ENCODE measurements around the gene DGAT2.
"Not testable (repeated sequence)": the region's sequence is repeated elsewhere in the genome, so short reads cannot be mapped to it uniquely, and the experiment has no call there.

DGAT2 gene

DNA sequence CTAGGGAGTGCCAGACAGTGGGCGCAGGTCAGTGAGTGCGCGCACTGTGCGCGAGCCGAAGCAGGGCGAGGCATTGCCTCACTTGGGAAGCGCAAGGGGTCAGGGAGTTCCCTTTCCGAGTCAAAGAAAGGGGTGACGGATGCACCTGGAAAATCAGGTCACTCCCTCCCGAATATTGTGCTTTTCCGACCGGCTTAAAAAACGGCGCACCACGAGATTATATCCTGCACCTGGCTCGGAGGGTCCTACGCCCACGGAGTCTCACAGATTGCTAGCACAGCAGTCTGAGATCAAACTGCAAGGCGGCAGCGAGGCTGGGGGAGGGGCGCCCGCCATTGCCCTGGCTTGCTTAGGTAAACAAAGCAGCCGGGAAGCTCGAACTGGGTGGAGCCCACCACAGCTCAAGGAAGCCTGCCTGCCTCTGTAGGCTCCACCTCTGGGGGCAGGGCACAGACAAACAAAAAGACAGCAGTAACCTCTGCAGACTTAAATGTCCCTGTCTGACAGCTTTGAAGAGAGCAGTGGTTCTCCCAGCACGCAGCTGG lies 19.8 kb upstream of the DGAT2 start:
- H3K4me3 ChIP-seq (ENCODE audit: low read depth, low read length); DNase-seq (ENCODE audit: low read depth): not testable (repeated sequence)

DNA sequence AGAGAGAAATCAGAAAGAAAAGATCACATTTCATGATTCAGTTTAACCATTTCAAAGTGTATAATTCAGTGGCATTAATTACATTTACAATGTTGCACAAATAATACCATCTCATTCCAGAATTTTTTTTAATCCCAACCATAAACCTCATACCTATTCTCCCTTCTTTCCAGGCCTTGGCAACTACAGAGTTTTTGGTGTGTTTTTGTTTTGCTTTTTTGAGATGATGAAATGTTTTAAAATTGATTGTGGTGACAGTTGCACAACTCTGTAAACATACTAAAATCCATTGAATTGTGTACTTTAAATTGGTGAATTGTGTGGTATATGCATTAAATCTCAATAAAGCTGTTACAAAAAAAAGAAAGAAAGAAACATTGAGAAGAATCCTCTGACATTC lies 13.6 kb upstream of the DGAT2 start:
- not testable (repeated sequence) for DNase-seq (ENCODE audit: low read depth)

DNA sequence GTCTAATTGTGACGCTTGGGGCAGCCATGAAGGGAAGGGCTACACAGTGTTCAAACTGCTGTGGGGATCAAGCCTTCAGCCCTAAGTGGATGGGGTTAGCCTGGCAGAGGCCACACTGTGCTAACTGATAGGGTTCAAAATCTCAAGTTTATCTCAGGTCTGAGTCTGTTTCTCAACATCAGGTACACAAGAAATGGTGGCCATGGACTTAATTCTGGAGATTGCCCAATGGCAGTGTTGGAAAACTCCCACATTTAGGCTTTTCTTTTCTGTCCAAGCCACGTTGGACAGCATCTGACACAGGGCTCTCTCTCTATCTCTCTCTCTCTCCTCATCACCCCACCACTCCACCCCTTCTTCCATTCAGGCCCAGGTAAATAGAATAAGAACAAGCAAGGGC lies 10.9 kb upstream of the DGAT2 start:
- no peak for DNase-seq (ENCODE audit: low read depth)

More for the DNA sequence above, 13.6 kb upstream of the DGAT2 start:
- H3K4me3 ChIP-seq (ENCODE audit: low read depth, low read length): not testable (repeated sequence)

GRCh38 chr11:75759832-75760231 lies 8.7 kb upstream of the DGAT2 start:
- DNase-seq (ENCODE audit: low read depth): no peak
- H3K4me3 ChIP-seq (ENCODE audit: low read depth, low read length): no peak overlapping the region

More for the DNA sequence above, 10.9 kb upstream of the DGAT2 start:
- H3K4me3 ChIP-seq (ENCODE audit: low read depth, low read length): no peak overlapping the region

- no peak for DNase-seq (ENCODE audit: low read depth)
Measured at GRCh38 chr11:75760243-75760642, 8.3 kb upstream of the DGAT2 start.

GRCh38 chr11:75760710-75761493 lies 7.7 kb upstream of the DGAT2 start:
- DNase-seq (ENCODE audit: low read depth): peak; percentile 69
- H3K4me3 ChIP-seq (ENCODE audit: low read depth, low read length): no peak overlapping the region

More at GRCh38 chr11:75760243-75760642, 8.3 kb upstream of the DGAT2 start:
- H3K4me3 ChIP-seq (ENCODE audit: low read depth, low read length): no peak overlapping the region

DNA sequence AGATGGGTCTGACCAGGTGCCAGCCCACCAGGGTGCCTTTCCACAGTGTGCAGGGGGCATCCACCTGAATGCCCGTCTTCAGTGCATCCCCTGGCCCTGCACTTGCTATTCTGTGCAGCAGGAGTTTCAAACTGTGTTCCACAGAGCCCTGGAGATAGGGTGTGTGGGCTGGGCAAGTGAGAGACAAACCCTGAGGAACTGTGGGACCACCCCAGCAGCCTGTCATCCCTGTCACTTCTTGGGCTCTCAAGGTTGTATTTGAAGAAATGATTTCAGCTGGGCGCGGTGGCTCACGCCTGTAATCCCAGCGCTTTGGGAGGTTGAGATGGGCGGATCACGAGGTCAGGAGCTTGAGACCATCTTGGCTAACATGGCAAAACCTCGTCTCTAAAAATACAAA lies 6.4 kb upstream of the DGAT2 start:
- no peak overlapping the region for H3K4me3 ChIP-seq (ENCODE audit: low read depth, low read length)
- DNase-seq (ENCODE audit: low read depth): no peak

DNA sequence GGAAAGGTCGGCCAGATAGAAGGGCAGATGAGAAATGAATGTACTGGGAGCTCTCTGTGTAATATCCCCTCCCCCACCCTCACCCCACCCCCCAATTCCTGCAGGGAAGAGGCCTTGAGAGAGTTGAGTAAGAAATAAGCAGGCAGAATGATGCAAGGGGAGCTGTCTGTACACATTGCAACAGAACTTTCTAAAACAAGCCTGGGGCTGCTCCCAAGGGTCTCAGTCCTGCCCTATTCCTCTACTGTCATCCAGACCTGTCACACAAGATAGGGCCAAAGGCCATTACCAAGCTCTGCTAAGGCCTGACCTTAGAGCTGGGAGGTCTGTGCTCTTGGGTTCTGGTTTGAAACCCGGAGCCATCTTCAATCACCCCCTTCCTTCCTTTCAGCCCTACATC lies 5.7 kb upstream of the DGAT2 start:
- peak; percentile 71 for DNase-seq (ENCODE audit: low read depth)
- no peak overlapping the region for H3K4me3 ChIP-seq (ENCODE audit: low read depth, low read length)

DNA sequence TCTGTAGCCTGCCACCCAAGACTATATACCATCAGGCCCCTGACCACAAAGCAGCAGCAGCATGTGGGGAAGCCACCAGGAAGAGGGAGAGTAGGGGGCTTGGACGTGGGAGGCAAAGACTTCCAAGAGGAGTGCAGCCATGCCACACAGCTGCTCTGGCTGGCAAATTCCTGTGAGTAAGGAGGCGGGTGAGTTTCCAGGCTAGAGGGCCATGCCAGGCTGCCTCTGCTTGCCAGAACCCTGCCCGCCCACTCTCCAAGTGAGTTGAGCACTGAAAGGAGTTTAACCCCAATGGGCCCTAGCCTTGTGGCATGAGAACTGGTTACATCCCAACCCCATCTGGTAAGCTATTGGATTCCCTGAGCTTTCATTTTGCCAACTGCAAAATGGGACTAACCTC lies 4.7 kb upstream of the DGAT2 start:
- no peak overlapping the region for H3K4me3 ChIP-seq (ENCODE audit: low read depth, low read length)
- DNase-seq (ENCODE audit: low read depth): no peak

GRCh38 chr11:75765116-75765515 lies 3.5 kb upstream of the DGAT2 start:
- no peak for DNase-seq (ENCODE audit: low read depth)

DNA sequence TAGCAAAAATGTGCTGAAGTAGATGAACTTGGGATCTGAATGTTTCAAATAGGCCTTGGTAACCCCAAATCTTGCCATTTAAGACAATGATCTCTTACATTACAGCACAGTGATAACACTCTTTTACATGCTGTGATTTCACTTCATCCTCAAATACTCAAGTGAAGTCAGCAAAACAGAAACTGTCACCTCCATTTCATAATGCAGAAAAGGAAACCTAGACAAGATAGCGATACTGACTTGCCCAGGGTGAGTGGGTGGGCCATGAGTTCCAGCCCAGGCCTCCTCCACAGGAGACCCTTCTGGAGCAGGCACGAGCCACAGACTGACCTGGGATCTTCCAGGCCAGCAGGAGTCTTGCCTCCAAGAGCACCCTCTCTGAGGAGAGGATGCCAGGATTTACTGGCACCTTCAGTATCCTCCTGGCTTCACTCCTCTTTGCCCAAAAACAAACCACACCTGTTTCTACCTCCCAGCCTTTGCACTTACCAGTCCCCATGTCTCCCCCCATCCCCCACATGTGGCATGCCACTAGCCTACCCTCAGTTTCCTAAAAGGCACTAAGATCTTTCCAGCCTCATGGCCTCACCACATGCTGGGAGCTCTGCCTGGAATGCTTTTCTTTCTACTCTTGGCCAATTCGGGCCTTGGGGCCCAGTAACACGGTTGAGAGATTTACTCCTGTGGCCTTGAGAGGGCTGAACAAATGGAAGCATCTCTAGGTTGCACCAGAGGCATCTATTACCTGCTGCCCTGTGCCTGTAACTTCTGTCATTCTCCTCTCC lies 1.9 kb upstream of the DGAT2 start:
- no peak overlapping the region for H3K4me3 ChIP-seq (ENCODE audit: low read depth, low read length)
- DNase-seq (ENCODE audit: low read depth): no peak

More at GRCh38 chr11:75765116-75765515, 3.5 kb upstream of the DGAT2 start:
- H3K4me3 ChIP-seq (ENCODE audit: low read depth, low read length): no peak overlapping the region

GRCh38 chr11:75767228-75767572 lies 1.4 kb upstream of the DGAT2 start:
- DNase-seq (ENCODE audit: low read depth): no peak
- no peak overlapping the region for H3K4me3 ChIP-seq (ENCODE audit: low read depth, low read length)

DNA sequence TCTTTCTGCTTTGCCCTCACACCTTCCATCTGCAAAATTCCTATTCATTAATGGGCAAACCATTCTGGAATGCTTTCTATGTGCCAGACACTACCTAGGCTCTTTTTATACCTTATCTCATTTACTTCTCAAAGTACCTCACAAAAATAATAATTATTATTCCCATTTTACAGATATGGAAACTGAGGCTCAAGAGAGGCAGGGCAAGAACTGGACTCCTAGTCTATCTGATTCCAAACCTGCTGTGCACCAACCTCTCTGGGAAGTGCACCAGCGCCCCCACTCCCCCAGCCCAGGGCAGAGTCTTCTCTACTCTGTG lies 826 bp upstream of the DGAT2 start:
- no peak overlapping the region for H3K4me3 ChIP-seq (ENCODE audit: low read depth, low read length)

GRCh38 chr11:75768909-75769771 lies 562 bp downstream of the DGAT2 start:
- peak overlapping the region; percentile 60 for H3K4me3 ChIP-seq (ENCODE audit: low read depth, low read length)
- DNase-seq (ENCODE audit: low read depth): no peak

More for the DNA sequence above, 826 bp upstream of the DGAT2 start:
- no peak for DNase-seq (ENCODE audit: low read depth)

GRCh38 chr11:75770102-75770501 lies 1.5 kb downstream of the DGAT2 start:
- H3K4me3 ChIP-seq (ENCODE audit: low read depth, low read length): no peak overlapping the region
- no peak for DNase-seq (ENCODE audit: low read depth)

DNA sequence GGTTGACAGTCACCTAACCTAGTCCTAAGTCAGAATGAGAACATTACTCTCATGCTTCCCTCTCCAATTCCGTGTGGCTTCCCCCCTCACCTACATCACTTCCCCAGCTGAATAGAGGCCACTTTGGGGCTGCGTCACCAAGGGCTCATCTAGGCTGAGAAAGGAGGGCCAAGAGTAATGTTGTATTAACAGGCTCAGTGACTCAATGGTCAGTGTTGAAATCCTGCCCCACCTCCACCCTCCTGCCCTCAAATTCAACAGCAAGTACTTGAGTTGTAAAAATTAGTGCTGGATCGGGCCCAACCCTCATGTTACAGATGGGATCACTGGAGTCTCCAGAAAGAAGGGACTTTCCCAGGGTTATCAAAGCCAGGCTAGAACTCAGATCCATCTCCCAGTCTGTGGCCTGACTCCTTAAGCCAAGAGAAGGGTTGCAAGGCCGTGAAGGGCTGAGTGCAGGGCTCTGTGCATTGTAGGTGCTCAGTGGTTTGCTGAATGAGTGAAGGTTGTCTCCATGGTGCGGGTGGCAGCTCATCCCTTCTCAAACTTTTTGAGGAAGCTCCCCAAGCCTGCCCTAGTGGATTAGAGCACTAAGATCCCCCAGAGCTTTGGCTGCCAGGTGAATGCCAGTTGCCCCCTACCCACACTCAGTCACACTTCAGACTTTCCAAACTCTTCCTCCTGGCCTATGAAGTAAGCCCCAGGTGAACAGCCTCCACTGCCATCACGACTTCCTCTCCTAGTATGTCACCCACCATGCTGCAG lies 3.2 kb downstream of the DGAT2 start:
- DNase-seq (ENCODE audit: low read depth): peak; percentile 80
- H3K4me3 ChIP-seq (ENCODE audit: low read depth, low read length): no peak overlapping the region

DNA sequence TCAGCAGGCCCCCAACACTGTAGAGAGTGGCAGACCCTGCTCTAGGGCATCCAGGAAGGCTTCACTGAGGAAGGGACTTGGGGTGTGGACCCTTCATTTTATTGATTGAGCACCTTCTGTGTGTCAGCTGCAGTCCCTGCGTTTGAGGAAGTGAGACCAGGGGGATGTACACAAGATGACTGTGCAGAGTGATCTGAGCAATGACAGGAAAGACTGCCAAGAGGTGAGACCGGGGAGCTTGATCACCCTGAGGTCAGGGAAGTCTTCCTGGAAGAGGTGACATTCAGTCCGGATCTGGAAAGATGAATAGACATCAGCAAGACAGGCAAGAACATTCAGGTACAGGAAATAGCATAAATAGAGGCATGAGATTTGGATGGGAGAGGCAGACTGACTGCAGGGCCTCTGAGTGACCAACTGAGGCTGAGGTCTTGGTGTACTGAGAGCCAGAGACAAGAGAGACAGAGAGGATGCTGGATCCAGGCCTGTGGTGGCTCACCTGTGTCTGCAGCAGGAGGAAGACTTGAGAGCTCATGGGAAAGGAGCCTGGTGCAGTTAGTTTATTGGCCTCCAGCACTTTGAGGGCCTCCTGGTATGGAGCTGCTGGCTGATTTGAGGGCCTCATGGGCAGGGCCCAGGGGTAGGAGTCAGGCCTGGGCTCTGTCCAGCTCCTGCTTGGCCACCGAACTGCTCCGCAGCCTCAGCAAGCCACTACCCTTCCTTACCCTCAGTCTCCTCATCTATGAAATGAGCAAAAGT lies 5.2 kb downstream of the DGAT2 start:
- DNase-seq (ENCODE audit: low read depth): no peak

GRCh38 chr11:75775056-75775455 lies 6.5 kb downstream of the DGAT2 start:
- H3K4me3 ChIP-seq (ENCODE audit: low read depth, low read length): no peak overlapping the region
- no peak for DNase-seq (ENCODE audit: low read depth)

More for the DNA sequence above, 5.2 kb downstream of the DGAT2 start:
- H3K4me3 ChIP-seq (ENCODE audit: low read depth, low read length): no peak overlapping the region

Measured in skeletal muscle cell (primary cell).